GM04503 (cell line): ENCODE measurements around the gene CPVL.
"Not testable (repeated sequence)": the region's sequence is repeated elsewhere in the genome, so short reads cannot be mapped to it uniquely, and the experiment has no call there.

Experiments
- DNase-seq: peaks from one replicate; pipeline ENCODE4 v3.0.0-alpha.2; 2012; ENCODE audit warnings: low read depth

The CPVL gene

DNA sequence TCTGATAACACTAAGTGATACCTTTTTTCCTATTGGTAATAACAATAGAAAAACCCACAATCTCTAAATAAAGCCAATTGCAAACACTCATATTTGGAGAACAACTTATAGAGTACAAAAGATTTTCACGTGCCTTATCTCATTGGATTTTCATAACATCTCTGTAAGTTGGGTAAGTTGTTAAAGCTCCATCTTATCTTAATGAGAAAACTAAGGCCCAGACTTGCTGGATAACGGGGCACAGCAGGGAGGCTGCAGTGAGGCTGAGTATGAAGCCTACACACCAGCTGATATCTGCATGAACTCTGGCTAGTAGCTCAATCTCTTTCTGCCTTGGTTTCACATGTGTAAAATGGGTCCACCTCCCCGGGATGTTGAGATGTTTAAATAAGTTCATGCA, 26.8 kb downstream of the CPVL start:
- no peak for DNase-seq

DNA sequence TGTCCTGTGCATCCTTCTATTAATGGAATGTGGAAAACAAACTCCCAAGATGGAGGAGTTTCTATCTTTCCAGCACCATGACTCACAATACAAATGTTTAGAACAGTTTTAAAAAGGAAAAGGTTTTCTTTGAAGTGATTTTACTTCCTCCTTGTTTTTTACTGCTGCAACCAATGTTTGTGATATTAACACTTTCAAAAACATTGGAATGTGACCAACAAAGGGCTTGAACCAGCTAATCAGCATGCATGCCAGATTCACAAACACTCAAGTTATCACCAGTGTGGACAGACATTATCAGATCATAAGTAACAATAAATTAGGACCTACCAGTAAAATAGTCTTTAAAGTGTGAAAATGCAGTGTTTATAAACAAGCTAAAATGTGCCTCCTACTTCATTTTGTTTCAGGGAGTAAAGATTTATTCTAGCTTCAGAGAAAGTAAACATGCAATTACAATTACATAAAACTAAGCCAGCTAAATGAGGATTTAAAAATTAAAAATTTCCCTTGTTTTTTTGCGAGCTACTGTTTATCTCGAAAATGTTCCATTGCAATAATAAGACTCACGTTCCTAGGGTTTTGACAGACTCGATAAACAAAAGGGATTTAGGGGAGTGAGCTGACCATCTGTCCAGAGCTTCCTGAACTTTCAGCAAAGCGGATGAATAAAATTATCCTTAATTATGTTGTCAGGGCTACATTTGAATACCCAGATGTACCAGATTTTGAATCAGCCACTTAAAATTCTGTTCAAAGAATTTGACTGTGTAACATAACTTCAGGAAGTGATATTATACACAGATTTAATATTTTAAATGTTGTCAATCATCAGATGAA, 29.8 kb downstream of the CPVL start:
- no peak for DNase-seq

DNA sequence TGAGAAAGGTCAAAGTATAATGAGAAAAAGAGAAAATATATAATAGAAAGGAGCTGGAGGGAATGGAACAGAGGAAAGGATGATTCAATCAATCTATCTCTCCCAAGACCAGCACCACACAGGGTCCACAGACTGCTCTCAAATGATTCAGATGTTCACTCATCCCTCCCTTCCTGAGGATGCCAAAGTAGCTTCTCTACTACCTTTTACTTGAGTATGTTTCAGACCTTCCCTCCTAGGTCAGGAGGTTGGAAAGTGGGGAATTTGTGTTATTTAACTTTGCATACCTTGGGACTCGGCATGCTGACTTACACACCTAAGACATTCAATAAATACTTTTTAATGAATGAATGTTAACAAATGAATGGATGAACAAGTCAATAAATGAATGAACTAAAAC, 30.6 kb downstream of the CPVL start:
- no peak for DNase-seq

DNA sequence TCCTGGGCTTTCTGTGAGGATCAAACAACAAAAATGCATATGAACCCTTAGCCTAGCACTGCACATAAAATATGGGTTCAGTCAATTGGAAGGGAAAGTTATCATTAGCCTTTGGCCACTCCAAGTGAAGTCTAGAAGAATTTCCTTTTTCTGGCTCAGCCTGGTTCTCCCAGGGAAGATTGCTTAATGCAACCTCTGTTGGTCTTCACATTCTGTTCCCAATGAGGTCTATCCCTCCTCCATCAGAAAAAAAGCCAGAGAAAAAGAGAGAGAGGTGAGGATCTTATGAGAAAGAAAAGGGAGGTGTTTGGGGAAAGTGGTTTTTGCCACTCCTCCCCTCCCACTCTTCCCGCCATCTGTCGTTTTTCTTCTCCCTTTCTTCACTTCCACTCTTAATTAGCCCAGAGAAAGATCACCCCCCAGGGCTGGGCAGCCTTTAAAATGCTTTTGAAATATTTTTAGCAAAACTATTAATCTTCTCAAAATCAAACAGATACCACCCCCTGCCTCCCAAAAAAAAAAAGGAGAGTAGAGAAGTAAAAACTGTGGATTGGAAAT, 31.1 kb downstream of the CPVL start:
- DNase-seq: no peak

DNA sequence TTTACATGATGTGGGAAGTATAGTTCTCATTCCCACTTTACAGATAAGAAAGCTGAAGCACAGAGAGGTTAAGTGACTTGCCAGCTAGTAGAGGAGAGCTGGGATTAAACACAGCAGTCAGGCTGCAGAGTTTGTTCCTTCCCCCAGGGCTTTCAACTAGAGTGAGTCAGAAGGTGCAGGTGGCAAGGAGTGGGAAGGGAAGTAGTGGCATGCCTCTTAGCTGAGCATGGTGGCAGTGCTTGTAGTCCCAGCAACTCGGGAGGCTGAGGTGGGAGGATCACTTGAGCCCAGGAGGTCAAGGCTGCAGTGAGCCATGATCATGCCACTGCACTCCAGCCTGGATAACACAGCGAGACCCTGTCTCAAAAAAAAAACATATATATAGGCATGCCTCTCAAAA, 32.1 kb downstream of the CPVL start:
- not testable (repeated sequence) for DNase-seq

DNA sequence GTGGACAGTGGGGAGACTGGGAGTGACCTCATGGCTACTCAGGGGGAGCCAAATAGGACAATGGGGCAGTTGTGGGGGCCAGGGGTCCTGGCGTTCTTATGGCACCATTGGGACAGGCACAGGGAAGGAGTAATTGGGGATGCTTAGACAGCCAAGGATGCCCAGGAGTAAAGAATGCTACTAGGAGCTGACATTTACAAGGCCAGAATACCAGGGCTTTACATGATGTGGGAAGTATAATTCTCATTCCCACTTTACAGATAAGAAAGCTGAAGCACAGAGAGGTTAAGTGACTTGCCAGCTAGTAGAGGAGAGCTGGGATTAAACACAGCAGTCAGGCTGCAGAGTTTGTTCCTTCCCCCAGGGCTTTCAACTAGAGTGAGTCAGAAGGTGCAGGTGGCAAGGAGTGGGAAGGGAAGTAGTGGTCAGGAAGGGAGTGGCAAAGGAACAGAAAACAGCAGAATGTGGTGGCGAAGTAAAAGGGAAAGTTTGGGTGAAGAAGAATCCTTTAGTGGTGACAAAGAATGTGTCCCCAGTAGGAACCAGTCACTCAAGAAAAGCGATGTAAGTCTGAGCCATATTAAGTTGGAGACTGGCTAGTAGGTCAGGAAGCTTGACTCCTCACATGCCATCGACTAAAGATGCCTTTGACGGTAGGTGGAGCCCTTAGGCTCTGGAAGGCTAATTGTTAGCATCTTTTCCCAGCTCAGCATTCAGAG, 32.8 kb downstream of the CPVL start:
- DNase-seq: no peak

DNA sequence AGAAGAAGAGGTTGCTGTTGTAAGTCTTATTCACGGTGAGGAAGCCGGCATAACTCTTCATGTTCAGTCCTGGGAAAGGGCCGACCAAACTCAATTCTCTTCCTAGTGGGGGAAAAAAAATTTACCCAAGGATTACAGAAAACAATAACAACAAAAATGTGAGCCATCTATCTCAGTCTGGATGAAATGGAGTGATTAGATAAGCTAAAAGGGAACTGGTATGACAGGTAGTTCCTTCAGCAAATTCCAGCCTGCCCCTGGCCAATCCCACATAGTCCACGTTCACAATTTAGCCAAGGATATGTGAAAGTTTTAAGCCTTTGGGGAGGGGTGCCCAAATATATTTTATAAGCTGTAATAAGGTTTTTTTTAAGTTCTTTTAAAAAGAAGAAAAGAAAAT, 33.6 kb downstream of the CPVL start:
- no peak for DNase-seq

DNA sequence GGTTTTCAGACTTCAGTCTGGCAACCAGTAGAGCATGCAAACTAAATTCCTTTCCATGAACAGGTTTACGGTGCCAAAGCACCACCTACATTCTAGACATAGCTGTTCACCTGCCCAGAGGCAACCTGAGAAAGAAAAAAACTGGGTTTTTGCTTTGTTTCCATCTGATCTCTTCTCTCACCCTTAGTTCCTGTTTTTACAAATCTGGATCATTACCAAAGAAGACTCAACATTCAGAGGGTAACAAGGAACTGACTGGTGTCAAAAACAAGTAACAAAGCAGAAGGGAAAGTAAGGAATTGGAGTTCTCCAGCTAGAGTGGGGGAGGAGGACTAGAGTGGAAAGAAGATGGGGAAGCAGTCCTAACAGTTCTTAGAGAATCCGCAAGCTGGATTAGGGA, 36.4 kb downstream of the CPVL start:
- DNase-seq: no peak

DNA sequence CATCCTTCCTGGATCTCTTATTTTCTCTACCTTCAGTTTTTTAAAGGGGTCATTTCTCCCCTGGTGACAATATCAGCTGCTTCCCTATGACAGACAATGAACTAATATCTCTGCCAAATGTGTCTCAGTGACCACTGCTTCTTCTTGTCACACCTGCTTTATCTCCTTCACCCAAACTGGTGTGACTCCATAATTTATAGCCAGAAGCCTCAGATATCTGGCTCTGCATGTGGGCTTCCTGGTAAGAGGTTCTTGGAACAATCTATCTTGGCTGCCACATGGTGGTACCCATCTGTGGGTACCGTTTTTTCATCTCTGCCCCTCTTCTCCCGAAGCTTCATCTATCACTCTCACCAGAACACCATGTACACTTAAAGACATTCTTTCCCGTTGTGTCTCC, 37.0 kb downstream of the CPVL start:
- DNase-seq: no peak

DNA sequence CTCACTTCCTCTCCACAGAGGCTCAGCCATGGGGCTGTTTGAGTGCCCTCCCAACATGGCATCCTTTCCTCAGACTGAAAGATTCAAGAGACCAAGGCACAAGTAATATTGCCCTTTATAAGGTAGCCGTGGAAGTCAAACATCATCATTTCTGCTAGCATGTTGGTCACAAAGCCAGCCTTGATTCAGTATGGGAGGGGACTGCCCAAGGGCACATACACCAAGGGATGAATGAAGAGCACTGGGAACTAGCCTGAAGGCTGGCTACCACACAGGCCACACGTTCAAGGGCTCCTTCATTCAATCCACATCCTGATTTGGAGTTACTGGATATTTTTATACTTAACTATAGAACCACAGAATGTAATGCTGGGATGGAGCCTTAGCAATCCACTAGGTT, 39.3 kb downstream of the CPVL start:
- no peak for DNase-seq

DNA sequence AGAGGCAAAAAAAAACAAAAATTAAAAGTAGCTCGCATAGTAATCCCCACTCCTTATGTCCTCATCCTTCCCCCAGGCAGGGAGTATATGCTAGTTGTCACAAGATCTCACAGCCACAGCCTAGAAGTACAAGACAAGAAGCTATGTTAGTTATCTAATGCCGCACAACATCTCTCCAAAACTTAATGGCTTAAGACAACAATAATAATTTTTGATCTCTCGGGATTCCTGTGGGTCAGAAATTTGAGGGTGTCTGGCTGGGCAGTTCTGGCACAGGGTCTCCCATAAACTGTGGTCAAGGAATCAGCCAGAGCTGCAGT, 39.7 kb downstream of the CPVL start:
- DNase-seq: no peak

DNA sequence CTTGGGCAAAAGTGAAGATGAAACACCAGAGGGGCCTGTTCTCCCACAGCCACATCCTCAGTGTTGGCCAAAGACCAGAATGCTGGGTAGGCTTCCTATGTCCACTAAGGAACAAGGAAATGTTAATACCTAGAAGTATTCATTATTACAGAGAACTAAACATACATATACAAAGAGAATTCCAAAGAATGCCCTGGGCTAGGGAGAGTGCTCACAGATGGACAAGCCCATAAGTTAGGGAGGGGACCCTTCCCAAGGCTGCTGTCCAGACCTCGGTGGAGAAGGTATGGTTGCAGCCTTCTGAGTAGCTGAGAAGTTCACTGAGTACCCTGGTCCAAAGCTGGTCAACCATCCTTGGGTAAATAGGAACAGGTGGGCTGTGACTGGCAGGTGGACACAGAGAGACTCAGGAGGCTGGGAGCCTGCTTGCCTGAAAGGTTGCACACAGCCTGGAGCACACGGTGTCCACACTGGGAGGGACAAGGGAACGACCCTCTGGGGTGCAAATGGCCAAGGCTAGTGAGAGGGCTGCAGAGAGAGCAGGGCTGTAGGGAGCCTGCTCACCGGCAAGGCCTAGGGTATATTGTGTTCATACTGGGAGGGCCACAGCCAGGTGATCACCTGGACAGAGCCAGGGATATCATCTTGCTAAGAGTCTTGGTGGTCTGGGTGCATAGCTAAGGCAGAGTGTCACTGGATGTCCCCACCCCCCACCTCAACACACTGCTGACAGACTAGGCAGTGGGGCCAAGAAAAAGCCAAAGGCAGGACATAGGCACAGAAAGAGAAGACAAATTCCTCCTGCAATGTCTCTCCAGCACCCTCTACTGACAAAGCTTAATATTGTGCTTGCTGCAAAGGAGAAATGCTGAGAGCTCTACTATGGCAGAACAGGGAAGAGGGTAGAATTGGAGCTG, 40.3 kb downstream of the CPVL start:
- peak; percentile 31 for DNase-seq

DNA sequence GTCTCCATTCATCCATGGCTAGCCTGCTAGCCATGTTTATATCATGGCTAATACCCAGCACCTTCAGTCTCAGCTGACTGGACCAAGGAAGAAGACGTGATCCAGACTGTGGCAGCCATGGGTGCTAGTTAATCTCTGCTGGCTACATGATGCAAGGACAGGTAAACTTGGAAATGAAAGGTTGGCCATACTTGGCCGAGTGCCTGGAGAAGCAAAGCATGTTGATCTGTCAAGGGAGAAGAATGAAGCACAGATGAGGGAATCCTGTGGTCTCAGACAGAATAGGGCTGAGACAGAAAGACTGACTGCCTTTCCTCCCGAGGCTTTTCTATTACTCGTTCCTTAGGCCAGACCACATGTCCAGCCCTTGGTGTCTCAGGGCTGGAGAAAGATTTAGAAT, 41.1 kb downstream of the CPVL start:
- no peak for DNase-seq

DNA sequence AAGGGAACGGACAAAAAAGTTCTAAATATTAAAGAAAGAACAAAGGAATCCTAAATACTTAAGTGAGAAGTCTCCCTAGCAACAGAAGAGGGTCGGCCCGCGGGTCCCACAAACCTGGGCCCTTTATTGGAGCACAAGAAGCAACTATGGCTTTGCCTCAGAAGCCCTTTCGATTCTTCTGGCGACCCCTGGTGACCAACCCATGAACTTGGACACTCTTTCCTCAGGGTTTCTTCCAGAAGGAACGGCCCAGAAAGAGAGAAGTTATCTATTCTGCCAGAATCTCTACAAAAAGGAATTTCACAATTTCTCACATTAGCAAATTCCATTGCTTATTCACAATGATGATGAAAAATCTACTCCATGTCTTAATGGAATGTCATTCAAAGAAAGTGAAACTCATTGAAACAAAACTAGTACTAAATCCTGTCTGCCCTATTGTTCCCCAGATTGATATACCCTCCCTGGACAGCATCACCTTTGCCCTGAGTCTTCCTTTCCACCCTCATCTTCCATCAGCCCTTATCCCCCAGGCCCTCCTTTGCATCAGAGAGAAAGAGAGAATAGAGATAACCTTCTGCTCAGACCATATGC, 43.7 kb downstream of the CPVL start:
- no peak for DNase-seq

DNA sequence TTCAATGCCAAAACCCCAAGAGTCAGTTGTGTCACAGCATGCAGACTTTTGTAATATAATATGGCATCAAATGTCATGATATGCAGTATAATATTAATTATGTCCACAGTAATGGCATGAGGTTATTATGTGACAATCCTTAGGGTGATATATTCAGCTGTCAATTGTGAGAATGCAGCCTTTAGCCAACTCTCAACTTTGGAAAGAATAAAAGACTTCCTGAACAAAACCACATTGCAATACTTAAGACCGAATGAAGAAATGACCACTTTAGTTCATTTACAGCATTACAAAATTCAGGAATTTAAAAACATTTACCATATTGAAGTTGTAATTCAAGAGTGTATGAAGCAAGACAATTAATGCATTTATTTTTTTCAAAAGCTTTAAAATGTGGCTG, 45.4 kb downstream of the CPVL start:
- DNase-seq: no peak

DNA sequence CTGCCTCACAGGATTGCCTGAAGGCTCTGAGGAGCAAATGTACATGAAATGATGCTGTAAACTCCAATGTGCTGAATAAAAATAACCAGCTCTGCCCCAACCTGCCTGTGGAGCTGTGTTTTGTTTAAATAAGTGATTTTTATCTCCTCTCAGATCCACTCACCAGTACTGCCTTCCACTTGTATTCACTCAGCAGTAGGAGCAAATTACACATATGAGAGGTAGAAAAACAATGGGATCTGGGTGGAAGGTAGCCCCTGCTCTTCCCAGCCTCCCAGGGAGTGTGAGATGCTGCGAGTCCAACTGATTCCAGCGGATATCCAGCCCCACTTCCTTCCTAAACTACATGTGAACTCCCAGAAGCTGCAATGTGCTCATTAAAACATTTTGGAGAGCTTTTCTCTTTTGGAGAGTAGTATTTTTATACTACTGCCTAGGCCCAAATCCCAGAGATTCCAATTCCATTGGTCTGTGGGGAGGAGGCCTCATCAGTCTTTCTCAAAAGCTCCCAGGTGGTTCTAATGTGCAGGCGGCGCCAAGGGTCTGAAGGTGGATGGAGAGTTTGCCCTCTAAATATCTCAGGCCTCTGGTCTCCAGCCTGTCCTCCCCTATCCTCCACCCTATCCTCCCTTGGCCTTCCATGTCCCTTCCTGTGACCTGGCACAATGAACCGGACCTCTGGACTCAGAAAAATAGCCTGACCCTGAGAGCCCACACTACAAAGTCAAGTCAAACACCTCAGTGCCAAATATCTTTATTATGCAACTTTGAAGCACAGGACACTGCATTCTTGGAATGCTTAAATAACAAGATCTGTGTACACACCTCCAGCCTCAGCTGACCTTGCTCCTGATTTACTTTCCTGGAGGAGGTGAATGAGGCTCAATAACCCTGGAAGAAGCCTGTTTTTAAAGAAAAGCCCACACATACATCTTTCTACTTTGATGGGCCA, 46.2 kb downstream of the CPVL start:
- DNase-seq: no peak

DNA sequence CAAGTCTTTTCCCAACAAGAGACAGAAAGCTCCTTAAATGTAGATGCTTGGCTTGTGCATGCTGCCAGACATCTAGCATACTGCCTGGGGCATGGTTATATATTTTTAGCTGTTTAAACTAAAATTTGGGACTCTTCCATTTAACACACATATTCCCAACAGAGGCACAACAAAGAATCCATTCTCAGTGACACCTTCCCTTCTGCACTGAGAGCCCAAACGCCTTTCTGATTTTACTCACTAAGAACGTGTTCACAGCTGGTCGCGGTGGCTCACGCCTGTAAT, 49.9 kb downstream of the CPVL start:
- no peak for DNase-seq

DNA sequence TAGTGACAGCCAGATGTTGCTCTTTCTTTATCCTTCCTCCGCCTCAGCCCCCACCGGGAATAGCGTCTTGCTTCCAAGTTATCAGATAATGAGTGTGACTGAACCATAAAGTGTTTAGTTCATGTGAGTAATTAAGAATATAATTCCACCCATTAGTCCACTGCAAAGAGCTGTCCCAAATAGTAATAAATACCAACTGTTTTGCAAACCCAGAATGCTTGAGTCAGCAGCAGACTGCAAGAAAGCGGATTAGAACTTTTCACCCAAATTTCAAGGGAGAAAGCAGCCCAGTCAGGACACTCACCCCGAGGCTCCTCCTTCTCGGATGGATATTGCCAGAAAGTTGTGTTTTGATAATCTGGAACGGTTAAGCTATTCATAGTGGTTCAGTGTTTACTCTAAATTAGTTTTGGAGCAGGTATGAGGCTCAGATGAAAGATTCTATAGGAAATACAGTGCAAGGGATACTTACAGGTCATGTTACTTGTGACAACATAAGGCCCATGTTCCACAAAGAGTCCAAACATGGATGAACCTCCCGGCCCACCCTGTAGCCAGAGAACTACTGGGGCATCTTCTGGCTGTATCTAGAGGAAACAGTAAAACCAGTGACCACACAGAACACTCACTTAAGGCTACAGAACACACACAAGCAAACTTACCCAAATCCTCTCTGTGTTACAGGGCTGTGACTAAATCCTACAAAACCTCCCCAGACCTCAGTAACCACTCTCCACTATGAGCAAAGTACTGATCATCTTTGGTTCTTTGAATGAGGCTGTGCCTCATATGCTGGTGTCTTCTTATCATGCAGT, 50.5 kb downstream of the CPVL start:
- DNase-seq: no peak

DNA sequence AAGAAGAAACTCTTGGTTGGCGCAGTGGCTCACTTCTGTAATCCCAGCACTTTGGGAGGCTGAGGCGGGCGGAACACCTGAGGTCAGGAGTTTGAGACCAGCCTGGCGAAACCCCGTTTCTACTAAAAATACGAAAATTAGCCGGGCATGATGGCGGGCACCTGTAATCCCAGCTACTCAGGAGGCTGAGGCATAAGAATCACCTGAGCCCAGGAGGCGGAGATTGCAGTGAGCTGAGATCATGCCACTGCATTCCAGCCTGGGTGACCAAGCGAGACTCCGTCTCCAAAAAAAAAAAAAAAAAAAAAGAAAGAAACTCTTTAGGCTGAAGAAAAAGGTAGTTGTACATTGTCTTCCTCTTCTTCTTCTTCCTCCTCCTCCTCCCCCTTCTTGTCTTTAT, 53.2 kb downstream of the CPVL start:
- not testable (repeated sequence) for DNase-seq

DNA sequence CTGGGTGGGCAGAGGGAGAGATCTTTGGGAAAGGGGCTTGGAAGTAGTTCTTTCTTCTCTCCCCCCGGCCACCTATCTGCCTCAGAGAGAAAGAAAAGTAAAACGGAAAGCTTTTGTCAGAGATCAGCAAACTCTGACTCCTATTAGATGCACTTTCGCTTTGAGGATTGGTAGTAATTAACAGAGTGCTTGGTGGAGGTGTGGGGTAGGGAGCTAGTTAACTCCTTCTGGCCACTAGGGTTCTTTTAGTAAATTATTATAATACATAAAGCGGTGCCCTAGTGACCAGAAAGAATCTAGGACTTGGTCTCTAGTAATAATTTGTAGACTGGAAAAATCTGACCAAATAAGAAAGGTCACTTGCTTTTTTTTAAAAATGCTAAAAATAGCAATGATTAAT, 54.6 kb downstream of the CPVL start:
- DNase-seq: no peak
